ENCODE results near the gene FBXW9. TPM values are rescaled to one million over a fixed set of nuclear protein-coding genes. Genes with fewer than 3 reads are reported as not detected.
A peak's percentile ranks its signal among the peaks of the same experiment; 100 is the strongest.

Gene FBXW9
- total and polyA plus RNA-seq, 2 of the 13 experiments (the other 11 are each of a cell fraction or from before 2014, with no cell fraction given): 5.7 to 6.1 TPM

DNA sequence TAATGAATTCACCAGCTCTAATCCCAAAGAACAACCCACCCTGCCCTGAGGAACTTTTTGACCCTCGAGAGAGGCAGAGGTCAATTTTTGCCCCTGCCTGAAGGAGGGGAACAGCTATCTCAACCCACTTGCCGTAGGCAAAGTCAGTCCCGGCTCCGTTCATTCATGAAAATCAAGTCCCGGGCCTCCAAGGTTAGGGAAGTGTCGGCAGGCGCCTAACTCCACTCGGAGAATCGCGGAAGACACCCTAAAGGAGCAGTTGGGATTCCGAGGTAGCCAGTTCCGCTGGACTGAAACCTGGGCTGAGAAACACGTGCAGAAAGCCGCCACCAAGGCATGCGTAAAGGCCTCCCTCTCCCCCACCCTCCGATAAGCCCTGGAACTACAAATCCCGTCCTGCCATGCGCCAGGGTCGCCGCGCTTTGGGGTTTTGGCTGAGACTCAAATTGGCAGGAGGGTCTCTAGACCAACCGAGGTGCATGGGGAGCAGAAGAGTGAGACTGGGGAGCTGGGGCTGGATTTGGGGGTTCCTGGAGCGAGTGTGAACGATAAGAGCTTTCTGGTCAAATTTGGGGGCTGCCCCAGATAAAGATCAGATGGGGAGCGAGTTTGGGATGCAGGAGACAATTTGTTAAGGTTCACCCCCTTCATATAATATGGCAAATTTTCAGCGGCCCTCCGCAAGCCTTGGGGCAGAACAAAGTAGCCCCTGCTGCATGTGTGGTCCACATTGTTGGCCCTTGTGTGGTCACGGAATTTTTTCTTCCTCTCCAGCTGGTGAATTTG lies 27.4 kb upstream of the FBXW9 start, which contains the start of gene TNPO2:
TSS of gene TNPO2 (minus strand) at position 292 of the 786 bp plus-strand sequence. CDS start 2,955 bp downstream, outside the sequence.
- H3K27me3 ChIP-seq (ENCODE audit: control insufficient read depth in 1 of 2, insufficient read depth in 2 of 2, low read length in 2 of 2): no peaks in the 10 kb centered on the region; a peak in 1 of 5 replicates
- H3K9me3 ChIP-seq (ENCODE audit: low read length): no peaks in the 10 kb centered on the region
- H2AFZ ChIP-seq (ENCODE audit: low read length): peak within 1 kb of the TSS; percentile 78
- intact Hi-C loops (cut with micrococcal nuclease; ENCODE audit: unreplicated experiment) (no loop called here), in situ Hi-C loops (cut with HindIII; ENCODE audit: extremely low pct_ligation_motif_present, low pct_unique_long_range_greater_than_20kb) (no loop called here)
- FAIRE-seq (peak; percentile 91), DNase-seq (ENCODE audit: low spot score) (peak; percentile 71), ATAC-seq (peak; percentile 68)
- no peaks in the 10 kb centered on the region for H4K20me1 ChIP-seq (ENCODE audit: insufficient read depth, low read length)
- peaks cover 20% of the 10 kb centered on the region for H3K4me1 ChIP-seq (ENCODE audit: insufficient read depth, low read length)
- peak within 1 kb of the TSS; percentile 98 for H3K4me2 ChIP-seq (ENCODE audit: low read depth, low read length)
- peak within 1 kb of the TSS; percentile 77 for H3K27ac ChIP-seq (ENCODE audit: extremely low read length, insufficient read depth, low read length)
- H3K36me3 ChIP-seq (replicated peaks in 1 of 2; ENCODE audit: control insufficient read depth in 1 of 2, insufficient read depth in 2 of 2, low read length in 2 of 2): peaks cover 2 to 7% of the 10 kb centered on the region in 2 experiments; a peak in 4 of 5 replicates
- no TSS peak for BruUV-seq (replicated peaks)
- ChIA-PET POLR2A (interaction anchor here (1.0 to 4.8 kb wide), 9 partner anchors 9 to 210 kb away, joined by 3 to 51 read pairs (median 8); partner anchors contain the start of genes FARSA, FBXW9, GET3 and JUNB), CTCF (ENCODE audit: low intra/inter-chr PET ratio, low total read pairs) (no interaction called here)
- 13% methylated on average over 16 of the region's 28 CpGs for WGBS (ENCODE audit: low lambda C conversion rate)
- H3K9ac ChIP-seq (ENCODE audit: insufficient read depth, low read depth, low read length): peak within 1 kb of the TSS; percentile 87
- H3K4me3 ChIP-seq (replicated peaks in 1 of 3; ENCODE audit: insufficient read depth in 1 of 3, low read depth in 2 of 3, low read length in 3 of 3): peak within 1 kb of the TSS; percentile 67 to 93 (median 92)
- peaks cover 48% of the 10 kb centered on the region for H3K79me2 ChIP-seq (ENCODE audit: insufficient read depth, low read length)
- TF ChIP-seq KDM2A (CRISPR knock-in tag; IDR thresholded peaks at IDR 0.05; ENCODE audit: borderline replicate concordance, low read depth) (peak; percentile 61; the same call in 1 of the 2 replicates), ZNF441 (CRISPR knock-in tag; IDR thresholded peaks at IDR 0.05; ENCODE audit: borderline replicate concordance) (0 out of 2 replicates have a peak, but pooled peaks have one; percentile 37), SIN3A (IDR thresholded peaks at IDR 0.05; ENCODE audit: borderline replicate concordance, low read depth, low read length) (peak; percentile 80; the same call in 1 of the 2 replicates), NFYC (CRISPR knock-in tag; IDR thresholded peaks at IDR 0.05) (peak; percentile 48; the same call in 1 of the 2 replicates), MYC (CRISPR knock-in tag; IDR thresholded peaks at IDR 0.05; ENCODE audit: borderline replicate concordance) (peak; percentile 98), JUND (CRISPR knock-in tag; IDR thresholded peaks at IDR 0.05) (no peak), HCFC1 (IDR thresholded peaks at IDR 0.05; ENCODE audit: low read depth, low read length) (peak; percentile 81), ELF3 (CRISPR knock-in tag; IDR thresholded peaks at IDR 0.05) (no peak), IKZF4 (CRISPR knock-in tag; IDR thresholded peaks at IDR 0.05; ENCODE audit: borderline replicate concordance, low read depth, not compliant biosample characterization) (peak; percentile 53), EED (CRISPR knock-in tag; IDR thresholded peaks at IDR 0.05) (no peak), ZMYM2 (CRISPR knock-in tag; IDR thresholded peaks at IDR 0.05) (0 out of 2 replicates have a peak, but pooled peaks have one; percentile 30), GABPA (IDR thresholded peaks at IDR 0.05; ENCODE audit: low read depth, low read length) (no peak), GABPA (CRISPR knock-in tag; IDR thresholded peaks at IDR 0.05; ENCODE audit: low read depth) (peak; percentile 72), ZNF605 (CRISPR knock-in tag; IDR thresholded peaks at IDR 0.05) (peak; percentile 63; the same call in 1 of the 2 replicates)
- TF ChIP-seq, protein P1, sequence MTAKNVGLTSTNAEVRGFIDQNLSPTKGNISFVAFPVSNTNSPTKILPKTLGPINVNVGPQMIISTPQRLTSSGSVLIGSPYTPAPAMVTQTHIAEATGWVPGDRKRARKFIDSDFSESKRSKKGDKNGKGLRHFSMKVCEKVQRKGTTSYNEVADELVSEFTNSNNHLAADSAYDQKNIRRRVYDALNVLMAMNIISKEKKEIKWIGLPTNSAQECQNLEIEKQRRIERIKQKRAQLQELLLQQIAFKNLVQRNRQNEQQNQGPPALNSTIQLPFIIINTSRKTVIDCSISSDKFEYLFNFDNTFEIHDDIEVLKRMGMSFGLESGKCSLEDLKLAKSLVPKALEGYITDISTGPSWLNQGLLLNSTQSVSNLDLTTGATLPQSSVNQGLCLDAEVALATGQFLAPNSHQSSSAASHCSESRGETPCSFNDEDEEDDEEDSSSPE (CRISPR knock-in tag; IDR thresholded peaks at IDR 0.05): peak; percentile 88
- TF ChIP-seq, protein P2, sequence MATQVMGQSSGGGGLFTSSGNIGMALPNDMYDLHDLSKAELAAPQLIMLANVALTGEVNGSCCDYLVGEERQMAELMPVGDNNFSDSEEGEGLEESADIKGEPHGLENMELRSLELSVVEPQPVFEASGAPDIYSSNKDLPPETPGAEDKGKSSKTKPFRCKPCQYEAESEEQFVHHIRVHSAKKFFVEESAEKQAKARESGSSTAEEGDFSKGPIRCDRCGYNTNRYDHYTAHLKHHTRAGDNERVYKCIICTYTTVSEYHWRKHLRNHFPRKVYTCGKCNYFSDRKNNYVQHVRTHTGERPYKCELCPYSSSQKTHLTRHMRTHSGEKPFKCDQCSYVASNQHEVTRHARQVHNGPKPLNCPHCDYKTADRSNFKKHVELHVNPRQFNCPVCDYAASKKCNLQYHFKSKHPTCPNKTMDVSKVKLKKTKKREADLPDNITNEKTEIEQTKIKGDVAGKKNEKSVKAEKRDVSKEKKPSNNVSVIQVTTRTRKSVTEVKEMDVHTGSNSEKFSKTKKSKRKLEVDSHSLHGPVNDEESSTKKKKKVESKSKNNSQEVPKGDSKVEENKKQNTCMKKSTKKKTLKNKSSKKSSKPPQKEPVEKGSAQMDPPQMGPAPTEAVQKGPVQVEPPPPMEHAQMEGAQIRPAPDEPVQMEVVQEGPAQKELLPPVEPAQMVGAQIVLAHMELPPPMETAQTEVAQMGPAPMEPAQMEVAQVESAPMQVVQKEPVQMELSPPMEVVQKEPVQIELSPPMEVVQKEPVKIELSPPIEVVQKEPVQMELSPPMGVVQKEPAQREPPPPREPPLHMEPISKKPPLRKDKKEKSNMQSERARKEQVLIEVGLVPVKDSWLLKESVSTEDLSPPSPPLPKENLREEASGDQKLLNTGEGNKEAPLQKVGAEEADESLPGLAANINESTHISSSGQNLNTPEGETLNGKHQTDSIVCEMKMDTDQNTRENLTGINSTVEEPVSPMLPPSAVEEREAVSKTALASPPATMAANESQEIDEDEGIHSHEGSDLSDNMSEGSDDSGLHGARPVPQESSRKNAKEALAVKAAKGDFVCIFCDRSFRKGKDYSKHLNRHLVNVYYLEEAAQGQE (IDR thresholded peaks at IDR 0.05; ENCODE audit: borderline replicate concordance in 1 of 2, low read depth in 1 of 2, low read length in 2 of 2): peak in 1 of 2 experiments; percentile 12; a peak in 1 of 4 replicates
- TF ChIP-seq, protein P3, sequence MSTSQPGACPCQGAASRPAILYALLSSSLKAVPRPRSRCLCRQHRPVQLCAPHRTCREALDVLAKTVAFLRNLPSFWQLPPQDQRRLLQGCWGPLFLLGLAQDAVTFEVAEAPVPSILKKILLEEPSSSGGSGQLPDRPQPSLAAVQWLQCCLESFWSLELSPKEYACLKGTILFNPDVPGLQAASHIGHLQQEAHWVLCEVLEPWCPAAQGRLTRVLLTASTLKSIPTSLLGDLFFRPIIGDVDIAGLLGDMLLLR (CRISPR knock-in tag; IDR thresholded peaks at IDR 0.05): 0 out of 2 replicates have a peak, but pooled peaks have one; percentile 61
